ENCODE data around the gene RPS6KC1. TPM values are rescaled to one million over a fixed set of nuclear protein-coding genes. Genes with fewer than 3 reads are reported as not detected.
"Not testable (repeated sequence)": the region's sequence is repeated elsewhere in the genome, so short reads cannot be mapped to it uniquely, and the experiment has no call there.

RPS6KC1 gene
- total and polyA plus RNA-seq, 2 donors (not counting 1 experiment from before 2014, with no cell fraction given), result 2.4 to 19.0 TPM

DNA sequence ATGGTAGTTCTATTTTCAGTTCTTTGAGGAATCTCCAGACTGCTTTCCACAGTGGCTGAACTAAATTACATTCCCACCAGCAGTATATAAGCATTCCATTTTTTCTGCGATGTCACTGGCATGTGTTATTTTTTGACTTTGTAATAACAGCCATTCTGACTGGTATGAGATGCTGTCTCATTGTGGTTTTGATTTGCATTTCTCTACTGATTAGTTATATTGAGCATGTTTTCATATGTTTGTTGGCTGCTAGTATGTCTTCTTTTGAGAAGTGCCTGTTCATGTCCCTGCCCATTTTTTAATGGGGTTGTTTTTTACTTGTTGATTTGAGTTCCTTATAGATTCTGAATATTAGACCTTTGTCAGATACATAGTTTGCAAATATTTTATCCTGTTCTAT, 87.9 kb downstream of the RPS6KC1 start:
- intact Hi-C loops (cut with micrococcal nuclease), result no loop called here
- peaks cover 5% of the 10 kb centered on the region for H3K9me3 Mint-ChIP-seq (ENCODE audit: insufficient read depth)
- no peak overlapping the region for H3K27ac Mint-ChIP-seq
- ChIA-PET POLR2A (no interaction called here), CTCF (no interaction called here)
- H3K4me1 Mint-ChIP-seq, result peaks cover 5% of the 10 kb centered on the region
- no peak overlapping the region for H3K4me2 ChIP-seq (replicated peaks; ENCODE audit: low read depth, low read length, poor library complexity, severe bottlenecking)
- DNase-seq, result no peak
- no peak for ATAC-seq (ENCODE audit: low read depth)
- peaks cover 0 to under 1% of the 10 kb centered on the region in 2 experiments for H3K36me3 ChIP-seq (replicated peaks in 1 of 2; ENCODE audit: control extremely low read depth in 1 of 2, control insufficient read depth in 1 of 2, extremely low read depth in 1 of 2, insufficient read depth in 2 of 2, low read length in 1 of 2)
- no peak for TF ChIP-seq EZH2 (IDR thresholded peaks at IDR 0.05; ENCODE audit: borderline replicate concordance, insufficient read depth, low read depth, low read length, poor library complexity, severe bottlenecking)
- TF ChIP-seq, protein P1, sequence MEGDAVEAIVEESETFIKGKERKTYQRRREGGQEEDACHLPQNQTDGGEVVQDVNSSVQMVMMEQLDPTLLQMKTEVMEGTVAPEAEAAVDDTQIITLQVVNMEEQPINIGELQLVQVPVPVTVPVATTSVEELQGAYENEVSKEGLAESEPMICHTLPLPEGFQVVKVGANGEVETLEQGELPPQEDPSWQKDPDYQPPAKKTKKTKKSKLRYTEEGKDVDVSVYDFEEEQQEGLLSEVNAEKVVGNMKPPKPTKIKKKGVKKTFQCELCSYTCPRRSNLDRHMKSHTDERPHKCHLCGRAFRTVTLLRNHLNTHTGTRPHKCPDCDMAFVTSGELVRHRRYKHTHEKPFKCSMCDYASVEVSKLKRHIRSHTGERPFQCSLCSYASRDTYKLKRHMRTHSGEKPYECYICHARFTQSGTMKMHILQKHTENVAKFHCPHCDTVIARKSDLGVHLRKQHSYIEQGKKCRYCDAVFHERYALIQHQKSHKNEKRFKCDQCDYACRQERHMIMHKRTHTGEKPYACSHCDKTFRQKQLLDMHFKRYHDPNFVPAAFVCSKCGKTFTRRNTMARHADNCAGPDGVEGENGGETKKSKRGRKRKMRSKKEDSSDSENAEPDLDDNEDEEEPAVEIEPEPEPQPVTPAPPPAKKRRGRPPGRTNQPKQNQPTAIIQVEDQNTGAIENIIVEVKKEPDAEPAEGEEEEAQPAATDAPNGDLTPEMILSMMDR (IDR thresholded peaks at IDR 0.05), result no peak
- H3K4me3 Mint-ChIP-seq, result no peak overlapping the region
- H4K20me1 ChIP-seq (ENCODE audit: control insufficient read depth, insufficient read depth, low read length, poor library complexity, severe bottlenecking), result no peaks in the 10 kb centered on the region
- H3K9ac ChIP-seq (ENCODE audit: low read length), result no peak overlapping the region
- no peaks in the 10 kb centered on the region for H3K4me1 ChIP-seq (ENCODE audit: control insufficient read depth in 2 of 2, insufficient read depth in 2 of 2, low read length in 2 of 2)
- no peaks in the 10 kb centered on the region for H3K27me3 Mint-ChIP-seq
- no peak overlapping the region for H3K27ac ChIP-seq (ENCODE audit: low read length in 2 of 2)
- H3K9me3 ChIP-seq (ENCODE audit: control extremely low read depth in 1 of 3, control insufficient read depth in 2 of 3, insufficient read depth in 1 of 3, low read length in 2 of 3), result peaks cover 0 to 4% (median 0%) of the 10 kb centered on the region in 3 donors
- WGBS (ENCODE audit: insufficient coverage), result no CpG with 5 or more reads among the region's 1 CpG
- H2AFZ ChIP-seq (ENCODE audit: insufficient read depth, low read depth, low read length, poor library complexity, severe bottlenecking), result no peak overlapping the region
- H3K79me2 ChIP-seq (ENCODE audit: control insufficient read depth, insufficient read depth, low read length), result peaks cover 15% of the 10 kb centered on the region
- no peaks in the 10 kb centered on the region for H3K27me3 ChIP-seq (replicated peaks in 1 of 4; ENCODE audit: control extremely low read depth in 1 of 4, control insufficient read depth in 3 of 4, insufficient read depth in 4 of 4, low read length in 3 of 4)
- no peak overlapping the region for H3K4me3 ChIP-seq (ENCODE audit: control extremely low read depth in 1 of 5, extremely low read depth in 1 of 5, insufficient read depth in 1 of 5, low read depth in 2 of 5, low read length in 4 of 5)

DNA sequence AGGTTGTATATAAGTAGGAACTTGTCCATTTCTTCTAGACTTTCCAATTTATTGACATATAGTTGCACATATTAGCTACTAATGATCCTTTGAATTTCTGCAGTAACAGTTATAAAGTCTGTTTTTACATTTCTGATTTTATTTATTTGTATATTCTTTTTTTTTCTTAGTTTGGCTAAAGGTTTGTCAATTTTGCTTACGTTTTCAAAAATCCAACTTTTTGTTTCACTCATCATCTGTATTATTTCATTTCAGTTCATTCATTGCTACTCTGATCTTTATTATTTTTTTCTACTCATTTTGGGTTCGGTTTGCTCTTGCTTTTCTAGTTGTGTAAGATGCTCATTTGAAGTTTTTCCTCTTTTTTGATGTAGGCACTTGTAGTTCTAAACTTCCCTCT, 97.9 kb downstream of the RPS6KC1 start:
- Histone ChIP-seq H2AFZ (ENCODE audit: insufficient read depth, low read depth, low read length, poor library complexity, severe bottlenecking) (no peak overlapping the region), H4K20me1 (ENCODE audit: control insufficient read depth, insufficient read depth, low read length, poor library complexity, severe bottlenecking) (no peaks in the 10 kb centered on the region), H3K36me3 (replicated peaks in 1 of 2; ENCODE audit: control extremely low read depth in 1 of 2, control insufficient read depth in 1 of 2, extremely low read depth in 1 of 2, insufficient read depth in 2 of 2, low read length in 1 of 2) (peaks cover 4 to 6% of the 10 kb centered on the region in 2 experiments), H3K27ac (ENCODE audit: low read length in 2 of 2) (no peak overlapping the region), H3K4me2 (replicated peaks; ENCODE audit: low read depth, low read length, poor library complexity, severe bottlenecking) (no peak overlapping the region), H3K9ac (ENCODE audit: low read length) (no peak overlapping the region), H3K27me3 (replicated peaks in 1 of 4; ENCODE audit: control extremely low read depth in 1 of 4, control insufficient read depth in 3 of 4, insufficient read depth in 4 of 4, low read length in 3 of 4) (no peaks in the 10 kb centered on the region), H3K4me1 (ENCODE audit: control insufficient read depth in 2 of 2, insufficient read depth in 2 of 2, low read length in 2 of 2) (no peaks in the 10 kb centered on the region), H3K4me3 (ENCODE audit: control extremely low read depth in 1 of 5, extremely low read depth in 1 of 5, insufficient read depth in 1 of 5, low read depth in 2 of 5, low read length in 4 of 5) (no peak overlapping the region), H3K79me2 (ENCODE audit: control insufficient read depth, insufficient read depth, low read length) (no peaks in the 10 kb centered on the region), H3K9me3 (ENCODE audit: control extremely low read depth in 1 of 3, control insufficient read depth in 2 of 3, insufficient read depth in 1 of 3, low read length in 2 of 3) (peaks cover 2 to 4% (median 4%) of the 10 kb centered on the region in 3 donors)
- CTCF ChIA-PET, result no interaction called here
- Mint-ChIP-seq H3K27ac (no peak overlapping the region), H3K4me1 (no peaks in the 10 kb centered on the region), H3K4me3 (no peak overlapping the region), H3K27me3 (no peaks in the 10 kb centered on the region), H3K9me3 (ENCODE audit: insufficient read depth) (peaks cover 5% of the 10 kb centered on the region)
- DNase-seq (no peak), ATAC-seq (ENCODE audit: low read depth) (no peak)
- intact Hi-C loops (cut with micrococcal nuclease), result no loop called here
- POLR2A ChIA-PET, result no interaction called here
- WGBS (ENCODE audit: insufficient coverage), result no CpG with 5 or more reads among the region's 2 CpGs
- TF ChIP-seq EZH2 (IDR thresholded peaks at IDR 0.05; ENCODE audit: borderline replicate concordance, insufficient read depth, low read depth, low read length, poor library complexity, severe bottlenecking), result no peak
- TF ChIP-seq, protein P1 (IDR thresholded peaks at IDR 0.05), result no peak

DNA sequence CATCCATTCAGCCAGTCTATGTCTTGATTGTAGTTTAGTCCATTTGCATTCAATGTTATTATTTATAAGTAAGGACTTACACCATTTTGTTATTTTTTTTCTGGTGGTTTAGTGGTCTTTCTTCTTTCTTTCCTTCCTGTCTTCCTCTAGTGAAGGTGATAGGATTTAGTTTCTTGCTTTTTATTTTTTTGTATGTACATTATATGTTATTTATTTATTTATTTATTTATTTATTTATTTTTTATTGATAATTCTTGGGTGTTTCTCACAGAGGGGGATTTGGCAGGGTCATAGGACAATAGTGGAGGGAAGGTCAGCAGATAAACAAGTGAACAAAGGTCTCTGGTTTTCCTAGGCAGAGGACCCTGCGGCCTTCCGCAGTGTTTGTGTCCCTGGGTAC, 99.0 kb downstream of the RPS6KC1 start:
- H3K4me3 ChIP-seq (ENCODE audit: control extremely low read depth in 1 of 5, extremely low read depth in 1 of 5, insufficient read depth in 1 of 5, low read depth in 2 of 5, low read length in 4 of 5); H3K27me3 Mint-ChIP-seq; H3K4me1 ChIP-seq (ENCODE audit: control insufficient read depth in 2 of 2, insufficient read depth in 2 of 2, low read length in 2 of 2); H4K20me1 ChIP-seq (ENCODE audit: control insufficient read depth, insufficient read depth, low read length, poor library complexity, severe bottlenecking); H3K4me1 Mint-ChIP-seq; H3K36me3 ChIP-seq (replicated peaks in 1 of 2; ENCODE audit: control extremely low read depth in 1 of 2, control insufficient read depth in 1 of 2, extremely low read depth in 1 of 2, insufficient read depth in 2 of 2, low read length in 1 of 2); POLR2A ChIA-PET; H3K79me2 ChIP-seq (ENCODE audit: control insufficient read depth, insufficient read depth, low read length); H3K27me3 ChIP-seq (replicated peaks in 1 of 4; ENCODE audit: control extremely low read depth in 1 of 4, control insufficient read depth in 3 of 4, insufficient read depth in 4 of 4, low read length in 3 of 4); H3K27ac Mint-ChIP-seq; H3K9me3 ChIP-seq (ENCODE audit: control extremely low read depth in 1 of 3, control insufficient read depth in 2 of 3, insufficient read depth in 1 of 3, low read length in 2 of 3); ATAC-seq (ENCODE audit: low read depth); H3K9me3 Mint-ChIP-seq (ENCODE audit: insufficient read depth); H3K4me2 ChIP-seq (replicated peaks; ENCODE audit: low read depth, low read length, poor library complexity, severe bottlenecking); H2AFZ ChIP-seq (ENCODE audit: insufficient read depth, low read depth, low read length, poor library complexity, severe bottlenecking); H3K27ac ChIP-seq (ENCODE audit: low read length in 2 of 2); DNase-seq; H3K4me3 Mint-ChIP-seq; CTCF ChIA-PET; H3K9ac ChIP-seq (ENCODE audit: low read length); intact Hi-C loops (cut with micrococcal nuclease): not testable (repeated sequence)
- WGBS (ENCODE audit: insufficient coverage), result no CpG with 5 or more reads among the region's 2 CpGs
